Measurements from ENCODE around the gene ZNF747.

ZNF747 gene

GRCh38 chr16:30521476-30521872 lies 13.2 kb downstream of the ZNF747 start:
- Mint-ChIP-seq H3K4me1 (peaks cover 5% of the 10 kb centered on the region), H3K27me3 (no peaks in the 10 kb centered on the region), H3K4me3 (no peak overlapping the region), H3K27ac (no peak overlapping the region), H3K36me3 (ENCODE audit: low read depth) (peaks cover 37% of the 10 kb centered on the region), H3K9me3 (no peaks in the 10 kb centered on the region)
- no peak for DNase-seq
- ATAC-seq: no peak

- H3K27ac Mint-ChIP-seq: no peak overlapping the region
- H3K9me3 Mint-ChIP-seq: no peaks in the 10 kb centered on the region
- ATAC-seq (no peak), DNase-seq (no peak)
- H3K36me3 Mint-ChIP-seq (ENCODE audit: low read depth): peaks cover 50% of the 10 kb centered on the region
- no peaks in the 10 kb centered on the region for H3K27me3 Mint-ChIP-seq
- no peak overlapping the region for H3K4me3 Mint-ChIP-seq
- H3K4me1 Mint-ChIP-seq: peaks cover 2% of the 10 kb centered on the region
Measured at GRCh38 chr16:30519120-30520049, 15.3 kb downstream of the ZNF747 start.

DNA sequence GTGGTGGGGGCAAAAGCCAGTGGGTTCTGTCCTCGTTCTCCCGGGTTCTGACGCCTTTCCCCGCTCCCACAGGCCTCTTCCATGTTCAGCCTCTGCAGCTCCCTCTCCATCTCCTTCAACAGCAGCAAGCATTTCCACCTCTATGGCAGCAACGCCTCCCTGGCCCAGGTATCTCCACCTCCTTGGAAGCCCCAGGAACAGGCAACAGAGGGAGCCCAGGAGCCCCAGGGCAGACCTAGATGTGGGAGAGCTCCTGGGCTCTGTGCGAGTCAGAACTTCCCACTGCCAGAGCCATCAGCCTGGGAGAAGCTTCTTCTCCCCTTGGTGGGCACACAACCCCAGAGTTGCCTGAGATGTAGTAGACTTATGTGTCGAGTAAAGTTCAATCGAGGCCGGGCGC lies 16.1 kb downstream of the ZNF747 start:
- no peaks in the 10 kb centered on the region for H3K27me3 Mint-ChIP-seq

GRCh38 chr16:30515275-30515674 lies 19.4 kb downstream of the ZNF747 start:
- DNase-seq (no peak), ATAC-seq (no peak)
- H3K4me3 Mint-ChIP-seq: no peak overlapping the region
- no peaks in the 10 kb centered on the region for H3K9me3 Mint-ChIP-seq
- peaks cover 2% of the 10 kb centered on the region for H3K4me1 Mint-ChIP-seq
- H3K27me3 Mint-ChIP-seq: no peaks in the 10 kb centered on the region
- H3K36me3 Mint-ChIP-seq (ENCODE audit: low read depth): peaks cover 73% of the 10 kb centered on the region
- H3K27ac Mint-ChIP-seq: peak overlapping the region; percentile 77

More for the DNA sequence above, 16.1 kb downstream of the ZNF747 start:
- Mint-ChIP-seq H3K4me3 (no peak overlapping the region), H3K9me3 (no peaks in the 10 kb centered on the region), H3K36me3 (ENCODE audit: low read depth) (peaks cover 53% of the 10 kb centered on the region), H3K27ac (no peak overlapping the region), H3K4me1 (peaks cover 2% of the 10 kb centered on the region)
- DNase-seq (no peak), ATAC-seq (no peak)

DNA sequence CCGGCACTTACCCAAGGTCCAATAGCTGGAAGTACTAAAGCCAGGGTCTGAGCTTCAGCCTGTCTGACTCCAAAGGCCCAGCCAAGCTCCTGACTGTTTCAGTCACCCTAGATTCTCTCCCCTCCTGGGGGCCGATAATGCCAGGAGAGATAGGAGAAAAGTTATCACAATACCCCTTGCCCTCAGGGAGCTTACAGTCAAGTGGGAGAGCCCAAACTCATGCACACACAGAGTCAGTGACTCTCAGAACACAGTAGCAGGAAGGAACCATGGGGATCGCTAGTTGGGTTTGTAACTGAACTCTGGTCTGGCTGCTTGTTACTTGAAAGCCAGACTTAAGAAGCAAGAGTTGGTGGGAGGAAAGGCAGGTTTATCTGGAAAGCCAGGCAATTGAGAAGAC lies 23.1 kb downstream of the ZNF747 start:
- Mint-ChIP-seq H3K36me3 (ENCODE audit: low read depth) (peaks cover 58% of the 10 kb centered on the region), H3K4me1 (peaks cover 1% of the 10 kb centered on the region), H3K27ac (no peak overlapping the region), H3K9me3 (no peaks in the 10 kb centered on the region), H3K27me3 (no peaks in the 10 kb centered on the region), H3K4me3 (no peak overlapping the region)
- ATAC-seq (no peak), DNase-seq (no peak)

DNA sequence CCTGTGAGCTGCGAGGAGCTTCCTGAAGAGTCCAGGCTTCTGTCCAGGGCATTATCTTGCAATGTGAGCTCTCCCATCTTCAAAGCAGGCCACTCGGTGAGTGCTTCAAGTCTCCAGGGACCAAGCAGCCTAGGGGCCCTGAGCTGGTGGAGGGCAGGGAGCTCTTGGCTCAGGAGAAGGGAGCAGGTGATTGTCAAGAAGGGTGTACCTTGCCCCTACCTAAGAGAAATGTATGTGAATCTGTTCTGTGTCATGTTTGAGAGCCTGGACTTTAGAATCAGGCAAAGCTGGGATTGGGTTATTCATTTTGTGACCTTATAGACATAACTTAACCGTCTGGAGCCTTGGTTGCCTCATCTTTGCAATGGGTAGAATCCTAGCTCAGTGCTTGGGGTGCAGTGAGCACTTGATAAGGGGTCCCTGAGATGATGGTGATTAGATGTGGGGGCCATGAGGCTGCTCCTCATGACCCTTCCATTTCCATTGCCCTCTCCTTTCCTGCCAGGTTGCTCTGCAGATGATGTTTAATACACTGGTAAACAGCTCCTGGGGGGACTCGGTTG lies 24.2 kb downstream of the ZNF747 start:
- Mint-ChIP-seq H3K36me3 (ENCODE audit: low read depth) (peaks cover 53% of the 10 kb centered on the region), H3K4me1 (no peaks in the 10 kb centered on the region), H3K27me3 (no peaks in the 10 kb centered on the region), H3K9me3 (no peaks in the 10 kb centered on the region), H3K27ac (no peak overlapping the region), H3K4me3 (no peak overlapping the region)
- ATAC-seq (no peak), DNase-seq (no peak)

DNA sequence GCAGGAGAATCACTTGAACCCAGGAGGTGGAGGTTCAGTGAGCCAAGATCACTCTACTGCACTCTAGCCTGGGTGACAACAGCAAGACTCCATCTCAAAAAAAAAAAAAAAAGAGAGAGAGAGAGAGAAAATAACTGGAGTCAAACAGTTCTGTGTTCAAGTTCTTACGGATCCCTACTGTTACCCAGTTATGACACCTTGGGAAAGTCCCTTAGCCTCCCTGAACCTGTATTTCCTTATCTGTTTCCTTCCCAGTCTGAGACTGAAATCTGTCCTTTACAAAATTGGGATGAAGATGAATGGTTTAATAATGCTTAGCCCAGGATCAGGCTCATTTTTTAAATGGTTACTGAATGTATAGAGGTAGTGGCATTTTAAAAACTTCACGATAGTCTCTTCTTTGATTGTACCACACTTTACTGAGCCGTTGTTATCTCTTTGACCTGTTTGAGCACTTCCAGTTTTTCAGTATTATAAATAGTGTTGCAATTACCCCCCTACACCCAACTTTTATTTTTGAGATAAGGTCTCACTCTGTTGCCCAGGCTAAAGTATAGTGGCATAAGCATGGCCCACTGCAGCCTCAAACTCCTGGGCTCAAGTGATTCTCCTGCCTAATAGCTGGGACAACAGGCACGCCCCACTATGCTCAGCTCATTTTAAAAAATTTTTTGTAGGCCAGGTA lies 25.4 kb downstream of the ZNF747 start:
- DNase-seq: no peak
- no peaks in the 10 kb centered on the region for H3K4me1 Mint-ChIP-seq
- no peaks in the 10 kb centered on the region for H3K9me3 Mint-ChIP-seq
- peak overlapping the region; percentile 35 for H3K27ac Mint-ChIP-seq
- peaks cover 52% of the 10 kb centered on the region for H3K36me3 Mint-ChIP-seq (ENCODE audit: low read depth)
- no peak for ATAC-seq
- no peak overlapping the region for H3K4me3 Mint-ChIP-seq
- H3K27me3 Mint-ChIP-seq: no peaks in the 10 kb centered on the region

DNA sequence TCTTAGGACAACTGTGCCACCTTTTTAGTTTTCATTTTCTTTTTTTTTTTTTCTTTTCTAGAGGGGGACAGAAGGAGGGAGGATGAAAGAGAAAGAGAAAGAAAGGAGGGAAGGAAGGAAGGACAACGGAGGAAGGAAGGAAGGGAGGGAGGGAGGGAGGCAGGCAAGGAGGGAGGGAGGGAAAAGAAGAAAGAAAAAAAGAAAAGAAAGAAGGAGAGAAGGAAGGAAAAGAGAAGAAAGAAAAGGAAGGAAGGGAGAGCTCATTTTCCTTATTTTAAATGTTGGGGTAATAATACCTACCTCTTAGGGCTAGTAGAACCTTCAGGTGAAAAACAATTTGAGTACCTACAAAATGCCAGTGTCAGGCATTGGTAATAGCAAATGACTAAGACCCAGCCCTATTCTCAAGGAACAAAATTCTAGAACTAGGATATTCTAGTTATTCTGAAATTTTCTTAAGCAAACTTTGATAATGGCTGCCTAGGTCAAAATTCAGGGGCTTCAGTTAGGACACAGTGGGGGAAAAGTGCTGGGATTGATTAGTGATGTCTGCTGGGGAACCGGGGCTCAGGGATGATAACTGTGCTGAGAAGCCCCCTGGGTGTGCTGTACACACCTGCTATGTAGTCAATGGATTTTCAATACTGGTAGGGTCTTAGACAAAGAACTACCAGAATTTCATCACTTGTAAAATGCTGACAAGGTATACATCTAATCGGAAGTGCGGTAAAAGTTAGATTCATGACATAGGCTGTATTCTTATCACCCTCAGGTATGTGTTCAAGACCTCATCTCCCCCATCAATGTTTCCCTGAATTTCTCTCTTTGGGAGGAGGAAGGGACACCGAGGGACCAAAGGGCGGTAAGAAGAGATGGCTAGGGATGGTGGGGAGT lies 31.0 kb downstream of the ZNF747 start:
- H3K27me3 Mint-ChIP-seq: no peaks in the 10 kb centered on the region
- H3K4me3 Mint-ChIP-seq: no peak overlapping the region
- ATAC-seq (no peak), DNase-seq (no peak)
- peak overlapping the region; percentile 49 for H3K27ac Mint-ChIP-seq
- H3K4me1 Mint-ChIP-seq: no peaks in the 10 kb centered on the region
- peaks cover 26% of the 10 kb centered on the region for H3K36me3 Mint-ChIP-seq (ENCODE audit: low read depth)
- no peaks in the 10 kb centered on the region for H3K9me3 Mint-ChIP-seq

- Mint-ChIP-seq H3K36me3 (ENCODE audit: low read depth) (peaks cover 24% of the 10 kb centered on the region), H3K9me3 (no peaks in the 10 kb centered on the region), H3K27ac (no peak overlapping the region), H3K4me3 (no peak overlapping the region), H3K4me1 (peaks cover 3% of the 10 kb centered on the region), H3K27me3 (no peaks in the 10 kb centered on the region)
- DNase-seq: no peak
- no peak for ATAC-seq
Measured at GRCh38 chr16:30499284-30499683, 35.4 kb downstream of the ZNF747 start.

- Mint-ChIP-seq H3K27ac (peak overlapping the region; percentile 70), H3K27me3 (no peaks in the 10 kb centered on the region), H3K4me1 (peaks cover 20% of the 10 kb centered on the region), H3K36me3 (ENCODE audit: low read depth) (peaks cover 37% of the 10 kb centered on the region), H3K9me3 (no peaks in the 10 kb centered on the region), H3K4me3 (no peak overlapping the region)
- DNase-seq (no peak), ATAC-seq (no peak)
Measured at GRCh38 chr16:30494709-30495108, 39.9 kb downstream of the ZNF747 start.

GRCh38 chr16:30493941-30494488 lies 40.6 kb downstream of the ZNF747 start:
- Mint-ChIP-seq H3K27me3 (no peaks in the 10 kb centered on the region), H3K4me3 (no peak overlapping the region), H3K4me1 (peaks cover 22% of the 10 kb centered on the region), H3K36me3 (ENCODE audit: low read depth) (peaks cover 44% of the 10 kb centered on the region), H3K9me3 (no peaks in the 10 kb centered on the region), H3K27ac (peak overlapping the region; percentile 70)
- DNase-seq: no peak
- no peak for ATAC-seq

DNA sequence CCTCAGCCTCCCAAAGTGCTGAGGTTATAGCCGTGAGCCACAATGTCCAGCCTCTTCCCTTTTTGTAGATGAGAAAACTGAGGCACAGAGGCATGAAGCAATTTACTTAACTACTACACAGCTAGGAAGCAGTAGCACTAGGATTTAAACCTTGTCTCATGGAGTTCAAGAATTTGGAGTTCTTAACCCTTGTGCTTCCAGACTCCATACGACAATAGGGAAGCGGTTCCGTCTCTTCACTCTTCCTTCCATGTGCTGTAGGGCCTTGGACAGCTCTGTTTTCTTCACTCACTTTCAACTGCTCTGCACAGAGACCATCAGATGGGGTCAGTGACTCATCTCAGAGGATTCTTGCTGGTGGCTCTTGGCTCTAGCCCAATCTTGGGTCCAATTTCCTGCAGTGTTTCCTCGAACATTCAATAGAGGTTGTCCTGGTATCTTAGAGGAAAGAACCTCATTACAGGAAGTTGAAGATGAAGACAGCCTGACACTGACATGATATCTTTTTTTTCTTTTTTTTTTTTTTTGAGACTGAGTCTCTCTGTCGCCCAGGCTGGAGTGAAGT lies 42.8 kb downstream of the ZNF747 start:
- H3K27me3 Mint-ChIP-seq: no peaks in the 10 kb centered on the region
- H3K27ac Mint-ChIP-seq: peak overlapping the region; percentile 74
- no peaks in the 10 kb centered on the region for H3K9me3 Mint-ChIP-seq
- no peak for DNase-seq
- H3K4me3 Mint-ChIP-seq: no peak overlapping the region
- peaks cover 39% of the 10 kb centered on the region for H3K4me1 Mint-ChIP-seq
- peaks cover 51% of the 10 kb centered on the region for H3K36me3 Mint-ChIP-seq (ENCODE audit: low read depth)
- ATAC-seq: no peak

- ATAC-seq (no peak), DNase-seq (no peak)
- Mint-ChIP-seq H3K4me3 (no peak overlapping the region), H3K27ac (peak overlapping the region; percentile 74), H3K9me3 (no peaks in the 10 kb centered on the region), H3K36me3 (ENCODE audit: low read depth) (peaks cover 53% of the 10 kb centered on the region), H3K27me3 (no peaks in the 10 kb centered on the region), H3K4me1 (peaks cover 41% of the 10 kb centered on the region)
Measured at GRCh38 chr16:30491229-30491628, 43.4 kb downstream of the ZNF747 start.

DNA sequence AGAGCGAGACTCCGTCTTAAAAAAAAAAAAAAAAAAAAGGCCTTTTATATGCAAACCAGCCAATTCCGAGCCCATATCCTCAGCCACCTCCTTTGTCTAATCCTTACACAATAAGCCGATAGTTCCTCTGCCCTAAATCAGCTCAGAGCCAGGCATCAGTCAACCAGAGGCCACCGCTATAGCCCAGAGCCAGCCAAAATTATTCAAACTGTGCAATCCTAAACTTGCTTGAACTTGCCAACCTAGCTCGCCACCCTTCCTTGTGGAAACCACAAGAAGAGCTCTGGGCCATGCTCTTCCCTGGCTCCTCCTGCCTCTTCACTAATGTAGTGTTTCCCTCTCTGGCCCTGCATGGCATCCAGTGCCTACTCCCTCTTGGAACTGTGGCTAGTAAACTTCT lies 44.4 kb downstream of the ZNF747 start:
- no peaks in the 10 kb centered on the region for H3K27me3 Mint-ChIP-seq
- no peak overlapping the region for H3K4me3 Mint-ChIP-seq
- DNase-seq (no peak), ATAC-seq (no peak)
- H3K4me1 Mint-ChIP-seq: peaks cover 45% of the 10 kb centered on the region
- H3K9me3 Mint-ChIP-seq: no peaks in the 10 kb centered on the region
- peak overlapping the region; percentile 13 for H3K27ac Mint-ChIP-seq
- peaks cover 55% of the 10 kb centered on the region for H3K36me3 Mint-ChIP-seq (ENCODE audit: low read depth)

Data from activated naive CD8-positive, alpha-beta T cell treated with anti-CD3 and anti-CD28 coated beads, Interleukin-2, amount 50 U/mL, for 24 hours (primary cell).